ENCODE measurements around the gene METTL18. TPM values are rescaled to one million over a fixed set of nuclear protein-coding genes. Genes with fewer than 3 reads are reported as not detected.

The METTL18 gene
- polyA plus RNA-seq, 1 donor from 2014 or later: 7.0 TPM

DNA sequence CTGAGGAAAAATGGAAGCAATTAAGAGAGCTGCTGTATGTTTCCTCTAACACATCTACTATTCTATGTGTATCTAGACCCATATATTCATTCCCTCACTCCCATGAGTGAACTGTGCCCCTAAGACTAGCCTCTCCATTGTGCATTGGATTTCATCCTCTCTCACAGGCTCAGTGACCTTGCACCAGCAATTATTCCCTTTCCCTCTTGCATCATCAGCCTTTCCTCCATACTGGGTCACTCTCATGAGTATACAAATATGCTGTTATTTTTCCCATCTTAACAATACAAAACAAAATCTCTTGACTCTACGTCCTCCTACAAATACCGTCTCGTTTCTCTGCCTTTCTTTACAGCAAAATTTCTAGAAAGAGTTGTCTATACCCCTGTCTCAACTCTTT is 29.4 kb upstream of the METTL18 start:
- Histone ChIP-seq H3F3A (ENCODE audit: insufficient read depth, low read length, poor library complexity, severe bottlenecking) (no peaks in the 10 kb centered on the region), H3K9ac (ENCODE audit: low read length) (no peak overlapping the region), H3K4me3 (ENCODE audit: low read length) (no peak overlapping the region), H3K27ac (ENCODE audit: low read length) (no peak overlapping the region), H3K36me3 (ENCODE audit: insufficient read depth, low read length) (no peaks in the 10 kb centered on the region), H4K20me1 (ENCODE audit: insufficient read depth) (no peaks in the 10 kb centered on the region), H3K4me2 (ENCODE audit: low read length) (no peak overlapping the region), H3K27me3 (ENCODE audit: insufficient read depth, low read depth, low read length) (no peaks in the 10 kb centered on the region), H3K9me2 (ENCODE audit: insufficient read depth, low read length) (no peaks in the 10 kb centered on the region), H2AFZ (ENCODE audit: low read depth, low read length) (no peak overlapping the region), H3K9me3 (ENCODE audit: low read length) (no peaks in the 10 kb centered on the region), H3K79me2 (replicated peaks; ENCODE audit: insufficient read depth, low read length) (no peaks in the 10 kb centered on the region)
- TF ChIP-seq, protein P1, sequence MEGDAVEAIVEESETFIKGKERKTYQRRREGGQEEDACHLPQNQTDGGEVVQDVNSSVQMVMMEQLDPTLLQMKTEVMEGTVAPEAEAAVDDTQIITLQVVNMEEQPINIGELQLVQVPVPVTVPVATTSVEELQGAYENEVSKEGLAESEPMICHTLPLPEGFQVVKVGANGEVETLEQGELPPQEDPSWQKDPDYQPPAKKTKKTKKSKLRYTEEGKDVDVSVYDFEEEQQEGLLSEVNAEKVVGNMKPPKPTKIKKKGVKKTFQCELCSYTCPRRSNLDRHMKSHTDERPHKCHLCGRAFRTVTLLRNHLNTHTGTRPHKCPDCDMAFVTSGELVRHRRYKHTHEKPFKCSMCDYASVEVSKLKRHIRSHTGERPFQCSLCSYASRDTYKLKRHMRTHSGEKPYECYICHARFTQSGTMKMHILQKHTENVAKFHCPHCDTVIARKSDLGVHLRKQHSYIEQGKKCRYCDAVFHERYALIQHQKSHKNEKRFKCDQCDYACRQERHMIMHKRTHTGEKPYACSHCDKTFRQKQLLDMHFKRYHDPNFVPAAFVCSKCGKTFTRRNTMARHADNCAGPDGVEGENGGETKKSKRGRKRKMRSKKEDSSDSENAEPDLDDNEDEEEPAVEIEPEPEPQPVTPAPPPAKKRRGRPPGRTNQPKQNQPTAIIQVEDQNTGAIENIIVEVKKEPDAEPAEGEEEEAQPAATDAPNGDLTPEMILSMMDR (IDR thresholded peaks at IDR 0.05; ENCODE audit: poor library complexity, severe bottlenecking): no peak
- TF ChIP-seq EP300 (conservative IDR thresholded peaks at IDR 0.05; ENCODE audit: poor library complexity, severe bottlenecking) (no peak), SMC3 (conservative IDR thresholded peaks at IDR 0.05; ENCODE audit: poor library complexity) (no peak), MXI1 (conservative IDR thresholded peaks at IDR 0.05; ENCODE audit: poor library complexity, severe bottlenecking) (no peak), EZH2 (IDR thresholded peaks at IDR 0.05; ENCODE audit: borderline replicate concordance, insufficient read depth, low read length, poor library complexity, severe bottlenecking) (no peak), RAD21 (conservative IDR thresholded peaks at IDR 0.05) (no peak), POLR2AphosphoS5 (IDR thresholded peaks at IDR 0.05) (no peak), TAF1 (IDR thresholded peaks at IDR 0.05; ENCODE audit: low read depth) (no peak)
- TF ChIP-seq, protein P2, sequence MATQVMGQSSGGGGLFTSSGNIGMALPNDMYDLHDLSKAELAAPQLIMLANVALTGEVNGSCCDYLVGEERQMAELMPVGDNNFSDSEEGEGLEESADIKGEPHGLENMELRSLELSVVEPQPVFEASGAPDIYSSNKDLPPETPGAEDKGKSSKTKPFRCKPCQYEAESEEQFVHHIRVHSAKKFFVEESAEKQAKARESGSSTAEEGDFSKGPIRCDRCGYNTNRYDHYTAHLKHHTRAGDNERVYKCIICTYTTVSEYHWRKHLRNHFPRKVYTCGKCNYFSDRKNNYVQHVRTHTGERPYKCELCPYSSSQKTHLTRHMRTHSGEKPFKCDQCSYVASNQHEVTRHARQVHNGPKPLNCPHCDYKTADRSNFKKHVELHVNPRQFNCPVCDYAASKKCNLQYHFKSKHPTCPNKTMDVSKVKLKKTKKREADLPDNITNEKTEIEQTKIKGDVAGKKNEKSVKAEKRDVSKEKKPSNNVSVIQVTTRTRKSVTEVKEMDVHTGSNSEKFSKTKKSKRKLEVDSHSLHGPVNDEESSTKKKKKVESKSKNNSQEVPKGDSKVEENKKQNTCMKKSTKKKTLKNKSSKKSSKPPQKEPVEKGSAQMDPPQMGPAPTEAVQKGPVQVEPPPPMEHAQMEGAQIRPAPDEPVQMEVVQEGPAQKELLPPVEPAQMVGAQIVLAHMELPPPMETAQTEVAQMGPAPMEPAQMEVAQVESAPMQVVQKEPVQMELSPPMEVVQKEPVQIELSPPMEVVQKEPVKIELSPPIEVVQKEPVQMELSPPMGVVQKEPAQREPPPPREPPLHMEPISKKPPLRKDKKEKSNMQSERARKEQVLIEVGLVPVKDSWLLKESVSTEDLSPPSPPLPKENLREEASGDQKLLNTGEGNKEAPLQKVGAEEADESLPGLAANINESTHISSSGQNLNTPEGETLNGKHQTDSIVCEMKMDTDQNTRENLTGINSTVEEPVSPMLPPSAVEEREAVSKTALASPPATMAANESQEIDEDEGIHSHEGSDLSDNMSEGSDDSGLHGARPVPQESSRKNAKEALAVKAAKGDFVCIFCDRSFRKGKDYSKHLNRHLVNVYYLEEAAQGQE (IDR thresholded peaks at IDR 0.05; ENCODE audit: borderline replicate concordance): no peak

DNA sequence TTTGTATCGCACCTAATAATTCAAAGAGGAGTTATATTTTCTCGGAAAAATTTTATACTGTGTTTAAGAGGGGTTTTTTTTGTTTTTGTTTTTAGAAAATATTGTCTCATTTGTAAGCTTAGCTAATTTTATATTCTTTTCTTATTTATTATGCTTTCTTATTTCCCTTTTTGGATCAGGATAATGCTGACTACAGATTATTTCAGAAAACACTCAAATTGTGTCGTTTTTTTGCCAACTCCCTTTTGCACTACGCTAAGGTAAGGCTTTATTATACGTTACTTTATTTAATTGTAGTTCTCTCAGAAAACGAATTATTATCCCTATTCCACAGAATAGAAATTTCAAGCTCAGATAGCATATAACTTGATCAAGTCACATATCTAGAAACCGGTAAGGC is 26.8 kb upstream of the METTL18 start:
- H3K36me3 ChIP-seq (ENCODE audit: insufficient read depth, low read length): no peaks in the 10 kb centered on the region
- H4K20me1 ChIP-seq (ENCODE audit: insufficient read depth): no peaks in the 10 kb centered on the region
- H3K9me2 ChIP-seq (ENCODE audit: insufficient read depth, low read length): no peaks in the 10 kb centered on the region
- H2AFZ ChIP-seq (ENCODE audit: low read depth, low read length): no peak overlapping the region
- no peak overlapping the region for H3K4me3 ChIP-seq (ENCODE audit: low read length)
- H3K9ac ChIP-seq (ENCODE audit: low read length): no peak overlapping the region
- H3K4me2 ChIP-seq (ENCODE audit: low read length): no peak overlapping the region
- TF ChIP-seq POLR2AphosphoS5 (IDR thresholded peaks at IDR 0.05) (no peak), EP300 (conservative IDR thresholded peaks at IDR 0.05; ENCODE audit: poor library complexity, severe bottlenecking) (no peak), TAF1 (IDR thresholded peaks at IDR 0.05; ENCODE audit: low read depth) (no peak)
- TF ChIP-seq, protein P2 (IDR thresholded peaks at IDR 0.05; ENCODE audit: borderline replicate concordance): no peak
- no peaks in the 10 kb centered on the region for H3K79me2 ChIP-seq (replicated peaks; ENCODE audit: insufficient read depth, low read length)
- no peaks in the 10 kb centered on the region for H3K9me3 ChIP-seq (ENCODE audit: low read length)
- no peaks in the 10 kb centered on the region for H3F3A ChIP-seq (ENCODE audit: insufficient read depth, low read length, poor library complexity, severe bottlenecking)
- no peak overlapping the region for H3K27ac ChIP-seq (ENCODE audit: low read length)
- no peaks in the 10 kb centered on the region for H3K27me3 ChIP-seq (ENCODE audit: insufficient read depth, low read depth, low read length)
